ENCODE data around the gene RGMA.

The RGMA gene

DNA sequence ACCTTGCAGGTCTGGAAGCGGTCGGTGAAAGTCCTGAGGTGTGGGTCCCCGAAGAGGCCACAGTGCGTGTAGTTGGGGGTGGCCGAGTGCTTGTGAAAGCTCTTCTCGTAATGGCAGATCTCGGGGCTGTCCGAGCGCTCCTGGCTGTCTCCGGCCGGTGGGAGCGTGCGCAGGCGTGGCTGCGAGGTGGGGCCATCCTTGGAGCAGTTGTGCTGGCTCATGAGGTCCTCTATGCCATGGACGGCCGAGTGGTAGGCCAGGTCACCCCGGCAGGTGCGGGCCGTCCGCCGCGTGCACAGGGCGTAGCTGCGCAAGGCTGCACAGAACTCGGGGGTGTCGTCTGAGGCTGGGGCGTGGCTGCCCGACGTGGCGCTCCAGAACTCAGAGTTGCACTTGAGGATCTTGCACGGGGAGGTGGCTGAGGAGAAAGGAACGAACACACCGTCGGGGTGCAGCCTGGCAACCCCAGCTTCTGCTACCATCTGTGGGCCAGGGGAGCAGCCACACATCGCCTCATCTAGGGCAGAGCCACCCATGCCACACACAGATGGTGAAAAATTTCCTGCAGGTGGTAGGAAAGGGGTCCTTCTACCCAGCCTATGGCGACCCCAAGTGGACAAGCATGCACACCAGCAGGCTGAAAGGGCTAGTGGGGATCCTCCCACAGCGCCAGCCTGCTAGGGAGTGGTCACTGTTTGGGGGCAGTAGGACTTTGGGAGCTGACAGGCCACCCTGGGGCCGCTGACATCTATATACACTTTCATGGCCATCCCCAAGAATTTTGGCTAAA is 36.7 kb downstream of the RGMA start:
- no peaks in the 10 kb centered on the region for H3K27me3 ChIP-seq (ENCODE audit: control insufficient read depth, insufficient read depth, low read length)
- no peaks in the 10 kb centered on the region for H3K9me3 ChIP-seq (ENCODE audit: control insufficient read depth, low read length)
- H2AFZ ChIP-seq = no peak overlapping the region
- H3K79me2 ChIP-seq = no peaks in the 10 kb centered on the region
- no peaks in the 10 kb centered on the region for H3K4me1 ChIP-seq
- H3K27ac ChIP-seq = no peak overlapping the region
- no peaks in the 10 kb centered on the region for H3K36me3 ChIP-seq (ENCODE audit: control insufficient read depth, insufficient read depth, low read length)
- H3K4me2 ChIP-seq (ENCODE audit: low read length) = no peak overlapping the region
- TF ChIP-seq, protein P1, sequence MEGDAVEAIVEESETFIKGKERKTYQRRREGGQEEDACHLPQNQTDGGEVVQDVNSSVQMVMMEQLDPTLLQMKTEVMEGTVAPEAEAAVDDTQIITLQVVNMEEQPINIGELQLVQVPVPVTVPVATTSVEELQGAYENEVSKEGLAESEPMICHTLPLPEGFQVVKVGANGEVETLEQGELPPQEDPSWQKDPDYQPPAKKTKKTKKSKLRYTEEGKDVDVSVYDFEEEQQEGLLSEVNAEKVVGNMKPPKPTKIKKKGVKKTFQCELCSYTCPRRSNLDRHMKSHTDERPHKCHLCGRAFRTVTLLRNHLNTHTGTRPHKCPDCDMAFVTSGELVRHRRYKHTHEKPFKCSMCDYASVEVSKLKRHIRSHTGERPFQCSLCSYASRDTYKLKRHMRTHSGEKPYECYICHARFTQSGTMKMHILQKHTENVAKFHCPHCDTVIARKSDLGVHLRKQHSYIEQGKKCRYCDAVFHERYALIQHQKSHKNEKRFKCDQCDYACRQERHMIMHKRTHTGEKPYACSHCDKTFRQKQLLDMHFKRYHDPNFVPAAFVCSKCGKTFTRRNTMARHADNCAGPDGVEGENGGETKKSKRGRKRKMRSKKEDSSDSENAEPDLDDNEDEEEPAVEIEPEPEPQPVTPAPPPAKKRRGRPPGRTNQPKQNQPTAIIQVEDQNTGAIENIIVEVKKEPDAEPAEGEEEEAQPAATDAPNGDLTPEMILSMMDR (IDR thresholded peaks at IDR 0.05) = no peak
- H3K9ac ChIP-seq = no peak overlapping the region
- no peak overlapping the region for H3K4me3 ChIP-seq (ENCODE audit: low read depth, low read length)

DNA sequence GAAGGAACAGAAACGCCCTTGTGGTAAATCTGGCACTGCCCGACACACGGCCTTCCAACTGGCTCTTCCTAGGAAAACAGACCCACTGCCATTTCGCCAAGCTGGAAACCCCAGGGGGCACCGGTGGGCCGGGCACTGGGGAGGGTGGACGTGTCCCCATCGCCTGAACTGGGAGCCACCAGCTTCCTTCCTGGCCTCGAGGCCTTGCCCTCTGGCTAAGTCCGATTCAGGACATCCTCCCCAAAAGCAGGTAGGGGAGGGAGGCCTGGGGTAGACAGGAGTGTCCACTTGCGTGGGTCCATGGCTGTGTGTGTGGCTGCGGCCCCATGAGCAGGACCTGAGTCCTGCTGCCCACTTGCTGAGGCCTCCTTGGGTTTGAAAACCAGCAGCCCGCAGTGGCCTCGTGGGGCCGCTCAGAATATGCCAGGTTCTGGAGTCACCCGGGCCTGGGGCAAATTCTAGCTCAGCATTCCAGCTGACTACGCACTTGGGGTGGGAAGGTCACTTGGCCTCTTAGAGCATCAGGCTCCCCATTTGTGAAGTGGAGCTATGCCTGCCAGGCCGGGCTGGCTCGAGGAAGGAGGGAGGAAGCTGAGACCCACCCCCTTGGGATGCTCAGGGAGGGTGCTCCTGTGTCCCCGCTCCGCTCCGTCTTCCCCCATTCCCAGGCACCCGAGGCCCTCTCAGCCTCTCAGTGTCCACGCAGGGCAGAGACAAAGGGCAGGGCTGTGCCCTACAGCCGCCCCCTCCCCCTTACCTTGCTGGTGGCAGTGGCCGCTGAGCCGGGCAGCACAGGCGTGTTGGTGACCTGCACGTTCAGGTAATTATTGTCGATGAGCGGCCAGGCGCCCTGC is 37.5 kb downstream of the RGMA start:
- no peak overlapping the region for H2AFZ ChIP-seq
- TF ChIP-seq, protein P1 (IDR thresholded peaks at IDR 0.05) = no peak
- H3K27me3 ChIP-seq (ENCODE audit: control insufficient read depth, insufficient read depth, low read length) = no peaks in the 10 kb centered on the region
- H3K79me2 ChIP-seq = no peaks in the 10 kb centered on the region
- H3K4me3 ChIP-seq (ENCODE audit: low read depth, low read length) = no peak overlapping the region
- no peak overlapping the region for H3K4me2 ChIP-seq (ENCODE audit: low read length)
- no peaks in the 10 kb centered on the region for H3K9me3 ChIP-seq (ENCODE audit: control insufficient read depth, low read length)
- H3K36me3 ChIP-seq (ENCODE audit: control insufficient read depth, insufficient read depth, low read length) = no peaks in the 10 kb centered on the region
- H3K4me1 ChIP-seq = no peaks in the 10 kb centered on the region
- H3K9ac ChIP-seq = no peak overlapping the region
- no peak overlapping the region for H3K27ac ChIP-seq

DNA sequence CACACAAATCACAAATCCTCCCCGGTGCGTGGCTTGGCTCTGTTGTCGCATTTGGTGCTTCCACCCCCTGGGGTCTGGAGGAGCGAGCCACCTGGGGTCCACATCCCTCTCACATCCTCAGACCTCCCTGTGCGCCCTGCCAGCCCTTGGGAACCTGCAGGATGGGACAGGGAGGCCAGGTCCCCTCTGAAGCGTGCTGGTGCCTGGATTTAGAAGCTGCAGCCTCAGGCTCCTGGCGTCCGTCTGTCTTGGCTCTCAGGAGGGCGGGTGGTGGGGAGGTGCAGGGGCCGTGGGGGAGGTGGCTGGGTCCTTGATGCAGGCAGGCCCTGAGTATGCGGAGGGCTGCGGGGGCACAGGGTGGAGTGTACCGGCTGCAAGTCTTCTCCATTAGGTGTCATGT is 38.4 kb downstream of the RGMA start:
- Histone ChIP-seq H3K9ac (no peak overlapping the region), H3K27ac (no peak overlapping the region), H3K4me3 (ENCODE audit: low read depth, low read length) (no peak overlapping the region), H3K9me3 (ENCODE audit: control insufficient read depth, low read length) (no peaks in the 10 kb centered on the region), H3K4me1 (no peaks in the 10 kb centered on the region), H3K36me3 (ENCODE audit: control insufficient read depth, insufficient read depth, low read length) (no peaks in the 10 kb centered on the region), H2AFZ (no peak overlapping the region), H3K79me2 (no peaks in the 10 kb centered on the region), H3K27me3 (ENCODE audit: control insufficient read depth, insufficient read depth, low read length) (no peaks in the 10 kb centered on the region), H3K4me2 (ENCODE audit: low read length) (no peak overlapping the region)
- TF ChIP-seq, protein P1 (IDR thresholded peaks at IDR 0.05) = no peak

DNA sequence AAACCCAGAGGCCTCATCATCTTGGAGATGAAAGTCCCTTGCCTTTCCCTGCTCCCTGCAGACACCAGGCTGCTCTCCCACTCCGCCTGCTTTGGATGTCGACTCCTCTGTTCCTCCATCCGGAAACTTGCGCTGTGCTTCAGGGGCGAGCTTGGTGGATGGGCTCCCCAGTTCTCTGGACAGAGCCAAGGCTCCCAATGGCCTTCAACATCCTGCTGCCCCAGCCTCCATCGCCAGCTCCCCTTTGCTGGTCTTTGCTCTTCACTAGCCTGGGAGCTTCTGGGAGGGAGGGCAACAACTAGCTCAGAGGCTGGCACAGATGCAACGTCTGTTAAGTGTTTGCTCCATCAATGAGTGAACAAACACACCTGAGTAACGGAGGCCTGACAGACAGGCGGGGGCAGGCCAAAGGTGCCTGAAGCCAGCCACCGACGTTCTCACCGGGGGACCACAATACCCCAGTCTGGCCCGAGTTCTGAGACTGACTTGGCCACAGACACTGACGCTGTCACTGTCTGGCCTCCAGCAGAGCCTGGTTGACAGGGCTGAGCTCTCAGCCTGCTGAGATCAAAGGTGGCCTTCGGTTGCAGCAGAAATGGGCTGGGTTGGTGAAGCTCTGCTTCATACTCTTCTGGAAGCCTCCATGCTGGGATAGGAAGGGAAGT is 39.0 kb downstream of the RGMA start:
- TF ChIP-seq, protein P1 (IDR thresholded peaks at IDR 0.05) = no peak
- Histone ChIP-seq H3K9me3 (ENCODE audit: control insufficient read depth, low read length) (no peaks in the 10 kb centered on the region), H2AFZ (no peak overlapping the region), H3K79me2 (no peaks in the 10 kb centered on the region), H3K27me3 (ENCODE audit: control insufficient read depth, insufficient read depth, low read length) (no peaks in the 10 kb centered on the region), H3K27ac (no peak overlapping the region), H3K4me3 (ENCODE audit: low read depth, low read length) (no peak overlapping the region), H3K9ac (no peak overlapping the region), H3K36me3 (ENCODE audit: control insufficient read depth, insufficient read depth, low read length) (no peaks in the 10 kb centered on the region), H3K4me1 (no peaks in the 10 kb centered on the region), H3K4me2 (ENCODE audit: low read length) (no peak overlapping the region)

Measured in parathyroid adenoma (tissue), 2 donors.